ENCODE measurements around the gene HPCAL4. TPM values are rescaled to one million over a fixed set of nuclear protein-coding genes. Genes with fewer than 3 reads are reported as not detected.

Gene HPCAL4
- total RNA-seq, 4 donors from 2014 or later, result 0.17 to 1.8 TPM; not detected in 2

DNA sequence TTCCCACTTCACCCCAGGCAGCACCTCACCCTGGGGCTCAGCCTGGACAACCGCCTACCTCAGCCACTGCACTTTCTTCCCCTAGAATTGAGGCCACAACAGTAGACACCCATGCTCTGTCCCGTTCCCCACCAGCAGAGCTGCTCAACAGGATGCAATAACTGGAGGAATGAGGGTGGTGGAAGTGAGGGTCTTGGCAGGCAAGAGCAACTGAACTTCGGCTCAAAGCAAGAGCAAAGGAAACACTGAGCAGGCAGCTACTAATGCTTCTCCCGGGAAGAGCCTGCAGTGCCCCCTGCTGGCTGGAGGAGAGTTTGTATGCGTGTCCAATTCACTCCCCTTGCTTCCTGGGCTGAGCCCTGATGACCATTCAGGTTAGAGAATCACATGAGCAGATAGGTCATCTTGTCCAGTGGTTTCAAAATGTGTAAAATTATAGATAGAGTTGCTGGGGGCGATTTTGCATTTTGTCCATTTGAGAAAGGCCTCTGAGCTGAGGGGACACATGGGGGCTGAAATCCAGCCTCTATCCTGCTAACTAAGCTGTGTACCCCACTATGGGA is 33.2 kb downstream of the HPCAL4 start:
- peaks cover 21% of the 10 kb centered on the region for H3K27me3 ChIP-seq
- no peak overlapping the region for H3K4me3 ChIP-seq
- H3K27ac ChIP-seq, result no peak overlapping the region
- H3K36me3 ChIP-seq, result no peaks in the 10 kb centered on the region
- TF ChIP-seq, protein P1, sequence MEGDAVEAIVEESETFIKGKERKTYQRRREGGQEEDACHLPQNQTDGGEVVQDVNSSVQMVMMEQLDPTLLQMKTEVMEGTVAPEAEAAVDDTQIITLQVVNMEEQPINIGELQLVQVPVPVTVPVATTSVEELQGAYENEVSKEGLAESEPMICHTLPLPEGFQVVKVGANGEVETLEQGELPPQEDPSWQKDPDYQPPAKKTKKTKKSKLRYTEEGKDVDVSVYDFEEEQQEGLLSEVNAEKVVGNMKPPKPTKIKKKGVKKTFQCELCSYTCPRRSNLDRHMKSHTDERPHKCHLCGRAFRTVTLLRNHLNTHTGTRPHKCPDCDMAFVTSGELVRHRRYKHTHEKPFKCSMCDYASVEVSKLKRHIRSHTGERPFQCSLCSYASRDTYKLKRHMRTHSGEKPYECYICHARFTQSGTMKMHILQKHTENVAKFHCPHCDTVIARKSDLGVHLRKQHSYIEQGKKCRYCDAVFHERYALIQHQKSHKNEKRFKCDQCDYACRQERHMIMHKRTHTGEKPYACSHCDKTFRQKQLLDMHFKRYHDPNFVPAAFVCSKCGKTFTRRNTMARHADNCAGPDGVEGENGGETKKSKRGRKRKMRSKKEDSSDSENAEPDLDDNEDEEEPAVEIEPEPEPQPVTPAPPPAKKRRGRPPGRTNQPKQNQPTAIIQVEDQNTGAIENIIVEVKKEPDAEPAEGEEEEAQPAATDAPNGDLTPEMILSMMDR (IDR thresholded peaks at IDR 0.05), result peak in 3 of 4 experiments; percentile 40 to 66 (median 60)
- no peak for TF ChIP-seq POLR2A (IDR thresholded peaks at IDR 0.05)
- WGBS, 2 donors (ENCODE audit: low coverage in 1 of 2), result 19 to 28% methylated on average over 3 to 6 of the region's 6 CpGs
- no peaks in the 10 kb centered on the region for H3K9me3 ChIP-seq
- ATAC-seq, result peak; percentile 55
- H3K4me1 ChIP-seq, result peaks cover 0 to 16% (median 0%) of the 10 kb centered on the region in 3 donors

DNA sequence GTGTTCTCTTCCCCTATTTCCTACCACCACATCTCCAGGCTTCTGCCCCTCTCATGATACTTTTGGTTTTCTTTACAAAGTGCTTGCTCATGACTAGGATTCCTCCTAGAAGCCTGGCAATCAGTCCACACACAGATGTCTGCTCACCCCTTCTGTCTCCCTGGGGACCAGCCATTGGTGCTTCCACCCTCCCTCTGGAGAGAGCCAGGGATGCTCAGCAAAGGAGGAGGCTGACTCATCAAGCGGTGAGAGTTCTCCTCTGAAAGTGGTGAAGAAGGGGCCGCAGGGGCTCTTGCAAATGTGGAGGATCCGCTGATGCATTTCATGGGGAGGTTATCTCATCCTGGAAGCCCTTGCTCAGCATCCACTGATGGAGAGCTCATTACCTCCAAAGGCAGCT is 33.8 kb downstream of the HPCAL4 start:
- no peak for ATAC-seq
- Histone ChIP-seq H3K9me3 (no peaks in the 10 kb centered on the region), H3K4me1 (peaks cover 0 to 19% (median 0%) of the 10 kb centered on the region in 3 donors), H3K36me3 (no peaks in the 10 kb centered on the region), H3K4me3 (no peak overlapping the region), H3K27me3 (peaks cover 21% of the 10 kb centered on the region), H3K27ac (no peak overlapping the region)
- TF ChIP-seq, protein P1 (IDR thresholded peaks at IDR 0.05), result no peak
- TF ChIP-seq EP300 (IDR thresholded peaks at IDR 0.05), result no peak
- TF ChIP-seq POLR2AphosphoS5 (IDR thresholded peaks at IDR 0.05), result no peak
- no peak for TF ChIP-seq POLR2A (IDR thresholded peaks at IDR 0.05)
- 100% methylated on average over 1 of the region's 3 CpGs for WGBS, 2 donors (ENCODE audit: low coverage in 1 of 2)

DNA sequence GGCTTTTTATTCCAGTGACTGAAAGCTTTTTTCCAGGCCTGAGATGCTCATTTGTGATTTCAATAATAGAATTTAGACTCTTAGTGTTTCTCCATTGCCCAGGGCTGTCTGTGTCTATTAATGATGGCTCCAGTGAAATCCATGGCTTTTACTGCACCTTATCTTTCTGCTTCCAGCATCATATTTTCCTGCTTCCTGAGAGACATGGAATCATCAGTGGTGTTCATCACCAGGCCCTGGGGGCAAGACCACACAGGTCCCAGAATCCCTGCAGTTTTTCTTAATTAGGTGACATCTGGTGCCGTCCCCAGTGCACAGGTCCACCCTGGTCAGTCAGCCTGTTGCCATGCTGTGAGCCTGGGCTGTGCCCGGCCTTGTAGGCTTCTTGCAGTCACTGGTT is 34.8 kb downstream of the HPCAL4 start:
- Histone ChIP-seq H3K36me3 (no peaks in the 10 kb centered on the region), H3K27ac (no peak overlapping the region), H3K4me1 (peaks cover 0 to 19% (median 0%) of the 10 kb centered on the region in 3 donors), H3K27me3 (peaks cover 21% of the 10 kb centered on the region), H3K9me3 (no peaks in the 10 kb centered on the region), H3K4me3 (no peak overlapping the region)
- no peak for ATAC-seq
- TF ChIP-seq, protein P1 (IDR thresholded peaks at IDR 0.05), result no peak
- TF ChIP-seq POLR2AphosphoS5 (IDR thresholded peaks at IDR 0.05), result no peak
- no peak for TF ChIP-seq EP300 (IDR thresholded peaks at IDR 0.05)
- no peak for TF ChIP-seq POLR2A (IDR thresholded peaks at IDR 0.05)
- 100% methylated on average over 1 of the region's 2 CpGs for WGBS, 2 donors (ENCODE audit: low coverage in 1 of 2)

DNA sequence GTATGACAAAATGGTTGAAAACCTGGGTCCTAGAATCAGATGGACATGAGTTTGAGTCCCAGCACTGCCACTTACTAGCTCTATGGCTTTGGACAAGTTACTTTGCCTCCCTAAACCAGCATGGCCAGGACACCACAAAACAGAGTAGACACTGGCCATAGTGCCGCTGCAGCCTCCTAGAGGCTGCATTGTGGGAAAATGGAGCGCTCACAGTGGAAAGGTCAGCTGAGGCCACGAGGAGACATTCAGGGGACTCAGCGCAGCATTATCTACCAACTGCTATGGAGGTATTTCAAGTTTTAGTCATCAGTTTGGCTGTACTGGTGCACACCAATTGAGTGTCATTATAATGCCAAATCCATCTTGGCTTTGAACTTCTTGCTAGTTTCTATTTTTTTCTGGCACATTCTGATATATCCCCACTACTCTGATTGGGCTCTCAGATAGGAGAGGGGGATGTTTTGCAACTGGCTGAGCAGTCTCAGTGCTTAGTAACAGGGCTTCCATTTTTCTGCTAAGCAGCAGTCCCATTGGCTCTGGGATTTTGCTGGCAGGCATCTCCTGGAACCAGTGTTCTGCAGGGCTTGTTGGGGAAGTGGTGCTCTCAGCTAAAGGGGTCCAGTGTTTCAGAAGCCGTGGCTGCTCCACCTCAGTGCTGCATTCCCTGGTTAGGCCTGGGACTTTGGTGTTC is 35.5 kb downstream of the HPCAL4 start:
- no peak for ATAC-seq
- Histone ChIP-seq H3K4me1 (peaks cover 0 to 19% (median 0%) of the 10 kb centered on the region in 3 donors), H3K27ac (no peak overlapping the region), H3K9me3 (no peaks in the 10 kb centered on the region), H3K36me3 (no peaks in the 10 kb centered on the region), H3K4me3 (no peak overlapping the region), H3K27me3 (peaks cover 21% of the 10 kb centered on the region)
- WGBS, 2 donors (ENCODE audit: low coverage in 1 of 2), result 74 to 100% methylated on average over 1 to 5 of the region's 5 CpGs
- TF ChIP-seq POLR2A (IDR thresholded peaks at IDR 0.05) (no peak), EP300 (IDR thresholded peaks at IDR 0.05) (no peak), POLR2AphosphoS5 (IDR thresholded peaks at IDR 0.05) (no peak)
- TF ChIP-seq, protein P1 (IDR thresholded peaks at IDR 0.05), result no peak

DNA sequence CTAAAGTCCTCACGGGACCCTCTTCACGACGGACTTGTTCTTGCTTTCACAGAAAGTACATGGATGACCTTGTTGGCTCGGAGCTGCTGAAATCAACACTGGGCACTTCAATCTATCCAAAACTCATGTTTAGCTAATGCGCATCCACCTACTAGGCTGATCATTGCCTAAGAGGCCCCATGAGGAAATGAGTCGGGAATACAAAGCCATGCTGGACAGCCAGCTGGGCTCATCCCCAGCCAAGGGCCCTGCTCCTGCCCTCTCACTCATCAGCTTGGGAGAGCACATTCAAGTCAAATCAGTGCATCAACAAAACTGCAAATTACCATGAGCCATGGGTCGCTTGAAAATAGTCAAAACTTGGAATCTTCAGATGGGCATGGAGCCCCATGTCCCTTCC is 36.9 kb downstream of the HPCAL4 start:
- no peak overlapping the region for H3K4me3 ChIP-seq
- no peak for TF ChIP-seq EP300 (IDR thresholded peaks at IDR 0.05)
- TF ChIP-seq POLR2AphosphoS5 (IDR thresholded peaks at IDR 0.05), result no peak
- TF ChIP-seq, protein P1 (IDR thresholded peaks at IDR 0.05), result no peak
- TF ChIP-seq POLR2A (IDR thresholded peaks at IDR 0.05), result no peak
- ATAC-seq, result no peak
- H3K9me3 ChIP-seq, result no peaks in the 10 kb centered on the region
- H3K36me3 ChIP-seq, result no peaks in the 10 kb centered on the region
- H3K27me3 ChIP-seq, result peaks cover 21% of the 10 kb centered on the region
- peaks cover 0 to 19% (median 0%) of the 10 kb centered on the region in 3 donors for H3K4me1 ChIP-seq
- no peak overlapping the region for H3K27ac ChIP-seq
- 67 to 82% methylated on average over 1 to 4 of the region's 7 CpGs for WGBS, 2 donors (ENCODE audit: low coverage in 1 of 2)

All from gastroesophageal sphincter (tissue), 4 donors.